HT1080 (cell line): Measurements from ENCODE around the gene TP73. TPM values are rescaled to one million over a fixed set of nuclear protein-coding genes. Genes with fewer than 3 reads are reported as not detected.

Experiments used
- DNase-seq: peaks from one replicate; pipeline ENCODE4 v3.0.0-alpha.2; 2015; ENCODE audit warnings: low read depth
- total RNA-seq: library from RNA; depleted of rRNA; stranded (reverse); fragments of >200 nt; shearing (Covaris generic); gene quantifications from 2 replicates; pipeline ENCODE4 v1.2.3, GENCODE V29; 2014

Gene TP73
- total RNA-seq, 1 experiment from 2014 or later: not detected

GRCh38 chr1:3685222-3685621 lies 32.9 kb downstream of the TP73 start:
- DNase-seq: no peak

GRCh38 chr1:3685906-3686305 lies 33.6 kb downstream of the TP73 start:
- no peak for DNase-seq

GRCh38 chr1:3687504-3687903 lies 35.2 kb downstream of the TP73 start:
- no peak for DNase-seq

- DNase-seq: peak; percentile 54
These were observed 36.2 kb downstream of the TP73 start for GRCh38 chr1:3688356-3689137.

DNA sequence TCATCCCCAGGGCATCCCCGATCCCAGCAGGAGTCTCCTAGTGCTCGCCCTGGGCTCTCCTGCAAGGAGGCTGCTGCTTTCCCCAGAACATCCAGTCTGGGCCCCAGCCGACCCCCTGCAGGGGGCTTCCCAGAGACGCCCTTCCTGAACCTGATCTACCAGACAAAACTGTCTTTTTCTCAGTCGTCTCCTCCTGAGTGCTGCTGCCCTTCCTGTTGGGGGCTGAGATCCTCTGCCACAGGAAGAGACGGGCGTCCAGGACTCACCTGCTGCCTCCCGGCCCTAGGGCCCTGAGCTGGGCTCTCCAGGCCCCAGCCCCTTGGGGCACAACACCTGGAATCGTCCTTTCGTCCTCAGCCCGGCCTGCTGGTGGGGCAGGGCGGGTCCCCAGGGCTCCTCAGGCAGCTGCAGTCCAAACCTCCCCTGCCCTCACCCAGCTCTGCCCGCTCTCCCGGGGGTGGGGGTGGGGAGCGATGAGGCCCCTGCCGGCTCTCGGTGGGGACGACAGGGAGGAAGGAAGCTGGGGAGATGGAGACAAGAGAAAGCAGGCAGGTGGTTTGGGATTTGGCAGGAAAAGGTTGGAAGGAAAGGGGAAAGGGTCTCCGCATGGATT lies 36.9 kb downstream of the TP73 start:
- DNase-seq: no peak

DNA sequence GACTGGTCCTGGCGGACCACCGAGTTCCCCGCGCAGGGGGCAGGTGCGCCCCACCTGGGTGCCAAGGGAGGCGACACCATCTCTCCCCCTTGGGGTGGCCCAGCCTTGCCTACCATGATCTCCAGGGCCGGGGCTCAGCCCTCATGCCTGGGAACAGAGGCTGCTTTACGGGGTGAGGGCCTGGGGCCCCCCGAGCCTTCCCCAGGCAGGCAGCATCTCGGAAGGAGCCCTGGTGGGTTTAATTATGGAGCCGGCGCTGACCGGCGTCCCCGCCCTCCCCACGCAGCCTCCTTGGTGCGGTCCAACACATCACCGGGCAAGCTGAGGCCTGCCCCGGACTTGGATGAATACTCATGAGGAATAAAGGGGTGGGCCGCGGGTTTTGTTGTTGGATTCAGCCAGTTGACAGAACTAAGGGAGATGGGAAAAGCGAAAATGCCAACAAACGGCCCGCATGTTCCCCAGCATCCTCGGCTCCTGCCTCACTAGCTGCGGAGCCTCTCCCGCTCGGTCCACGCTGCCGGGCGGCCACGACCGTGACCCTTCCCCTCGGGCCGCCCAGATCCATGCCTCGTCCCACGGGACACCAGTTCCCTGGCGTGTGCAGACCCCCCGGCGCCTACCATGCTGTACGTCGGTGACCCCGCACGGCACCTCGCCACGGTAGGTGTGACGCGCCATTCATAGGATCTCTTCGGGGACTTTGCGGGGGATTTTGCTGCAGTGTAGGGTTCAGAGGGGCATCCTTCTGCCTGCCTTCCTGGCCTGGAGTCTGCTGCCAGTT lies 38.2 kb downstream of the TP73 start:
- no peak for DNase-seq

DNA sequence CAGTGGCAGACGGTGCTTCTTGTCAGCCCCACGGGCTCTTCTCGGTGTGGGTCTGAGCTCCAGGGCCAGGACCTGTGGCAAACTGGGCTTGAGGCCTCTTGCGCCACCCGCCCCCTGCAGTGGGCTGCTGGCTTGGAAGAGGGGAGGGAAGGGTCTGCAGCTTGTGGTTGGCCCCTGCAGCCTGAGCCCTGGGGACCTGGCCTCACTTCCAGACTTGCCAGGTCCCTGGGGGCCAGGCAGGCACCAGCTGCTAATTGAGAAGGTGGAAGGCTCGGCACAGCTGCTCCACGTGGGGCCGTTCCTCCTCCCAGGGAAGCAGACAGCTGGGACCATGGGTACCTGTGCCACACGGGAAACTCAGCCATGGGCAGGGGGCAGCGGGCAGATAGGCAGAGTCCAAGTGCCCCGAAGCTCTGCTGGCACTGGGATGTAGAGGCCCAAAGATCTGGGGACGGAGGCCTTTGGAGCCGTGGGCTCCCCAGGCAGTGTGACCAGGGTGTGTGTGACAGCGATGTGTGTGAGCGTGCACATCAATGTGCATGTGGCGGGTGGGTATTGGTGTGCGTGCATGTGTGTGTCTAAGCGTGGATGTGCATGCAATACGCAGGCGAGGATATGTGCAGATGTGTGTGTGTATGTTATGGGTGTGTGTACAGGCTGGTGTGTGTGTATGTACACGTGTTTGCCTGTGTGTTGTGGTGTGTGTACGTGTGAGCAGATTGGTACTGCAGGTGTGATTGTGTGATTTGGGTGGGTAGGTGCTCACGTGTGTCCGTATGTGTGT lies 39.3 kb downstream of the TP73 start:
- DNase-seq: no peak

- no peak for DNase-seq
These were observed 40.3 kb downstream of the TP73 start for GRCh38 chr1:3692598-3692997.

DNA sequence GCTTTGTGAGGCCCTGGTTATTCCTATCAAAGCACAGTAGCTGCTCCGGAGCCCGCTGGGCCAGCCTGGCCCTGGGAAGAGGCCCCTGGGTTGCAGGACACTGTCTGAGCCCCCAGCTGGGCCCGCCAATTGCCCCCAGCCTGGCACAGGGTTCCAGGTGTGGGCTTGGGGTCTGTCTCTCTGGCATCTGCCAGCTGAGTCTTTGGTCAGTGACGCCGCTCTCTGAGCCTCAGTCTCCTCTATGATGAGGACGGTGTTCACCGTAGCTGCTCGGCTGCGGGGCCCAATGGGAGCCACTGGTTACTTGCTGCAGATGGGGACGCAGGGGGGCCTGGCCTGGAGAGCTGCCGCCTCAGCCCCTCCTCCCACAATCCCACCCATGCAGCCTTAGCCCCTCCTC lies 41.0 kb downstream of the TP73 start:
- no peak for DNase-seq

DNA sequence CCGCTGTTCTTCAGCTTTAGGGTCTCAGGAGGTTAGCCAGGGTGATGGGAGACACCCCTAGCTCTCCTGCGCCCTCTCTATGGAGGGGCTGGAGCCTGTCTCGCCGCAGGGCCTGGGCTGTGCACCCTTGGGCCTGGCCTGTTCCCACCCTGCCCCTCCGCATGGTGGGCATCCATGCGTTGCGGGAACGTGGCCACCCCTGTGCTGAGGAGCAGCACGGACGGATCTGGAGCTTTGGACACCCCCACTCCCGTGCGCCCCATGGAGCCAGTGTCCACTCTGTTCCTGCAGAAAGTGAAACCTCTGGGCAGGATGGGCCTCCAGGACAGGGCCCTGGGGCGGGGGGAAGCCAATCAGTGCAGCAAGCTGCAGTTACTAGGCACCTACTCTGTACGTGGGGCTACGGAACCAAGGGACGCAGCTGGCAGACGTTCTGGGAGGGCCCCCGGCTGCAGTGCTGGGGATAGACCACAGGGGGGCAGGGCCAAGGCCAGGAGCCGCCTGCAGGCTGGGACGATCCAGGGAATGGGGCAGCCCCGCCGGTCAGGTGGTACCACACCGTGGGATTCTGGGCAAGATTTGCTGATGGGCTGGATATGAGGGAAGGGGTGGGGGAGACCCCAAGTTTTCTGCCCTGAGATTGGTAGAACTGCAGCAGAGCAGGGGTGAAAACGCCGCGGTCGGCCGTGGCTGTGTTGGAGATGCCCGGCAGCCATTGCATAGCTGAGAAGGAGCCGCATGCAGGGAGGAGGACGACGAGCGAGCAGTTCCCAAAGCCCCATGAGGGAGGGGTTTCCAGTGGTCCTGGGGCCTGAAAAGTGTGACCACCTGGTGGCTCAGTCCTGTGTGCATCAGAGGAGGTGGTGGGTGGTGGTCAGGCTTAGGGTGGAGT lies 43.3 kb downstream of the TP73 start:
- DNase-seq: peak; percentile 49

- DNase-seq: no peak
These were observed 44.4 kb downstream of the TP73 start for GRCh38 chr1:3696689-3697088.

DNA sequence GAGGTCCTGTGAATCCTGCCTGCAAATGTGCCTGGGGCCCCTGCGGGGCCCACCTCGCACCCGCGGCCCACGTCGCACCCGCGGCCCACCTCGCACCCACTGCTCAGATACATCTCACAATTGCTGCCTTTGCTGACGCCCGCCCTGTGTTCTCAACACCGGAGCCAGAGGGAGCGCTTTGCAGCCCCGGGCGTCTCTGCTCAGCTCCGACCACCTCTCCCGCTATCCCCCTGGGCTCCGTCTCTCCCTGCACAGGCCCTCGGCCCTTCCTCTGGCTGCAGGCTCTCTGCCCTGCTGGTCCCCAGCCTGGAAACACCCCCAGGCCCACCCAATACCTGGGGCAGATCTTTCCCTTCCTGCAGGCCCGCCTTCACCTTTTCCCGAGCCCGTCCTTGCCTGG lies 44.8 kb downstream of the TP73 start:
- no peak for DNase-seq

DNA sequence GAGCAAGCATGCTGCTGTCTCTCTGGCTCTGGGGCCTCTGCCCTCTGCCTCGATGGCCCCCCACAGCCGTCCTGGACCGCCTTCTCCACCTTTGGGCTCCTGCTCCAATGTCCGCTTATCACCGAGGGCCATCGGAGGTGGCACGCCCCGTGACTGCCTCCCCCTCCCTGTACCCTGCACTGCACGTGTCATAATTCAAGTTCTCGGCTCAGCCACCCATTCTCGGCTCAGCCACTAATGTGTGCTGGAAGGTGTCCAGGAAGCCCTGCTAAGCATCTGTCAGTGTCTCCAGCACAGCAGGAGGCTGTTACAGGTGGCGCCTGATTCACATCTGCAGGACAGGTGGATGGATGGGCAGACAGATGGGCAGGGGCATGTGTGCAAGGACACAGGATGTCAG lies 45.5 kb downstream of the TP73 start:
- no peak for DNase-seq

GRCh38 chr1:3698660-3699408 lies 46.5 kb downstream of the TP73 start:
- no peak for DNase-seq

DNA sequence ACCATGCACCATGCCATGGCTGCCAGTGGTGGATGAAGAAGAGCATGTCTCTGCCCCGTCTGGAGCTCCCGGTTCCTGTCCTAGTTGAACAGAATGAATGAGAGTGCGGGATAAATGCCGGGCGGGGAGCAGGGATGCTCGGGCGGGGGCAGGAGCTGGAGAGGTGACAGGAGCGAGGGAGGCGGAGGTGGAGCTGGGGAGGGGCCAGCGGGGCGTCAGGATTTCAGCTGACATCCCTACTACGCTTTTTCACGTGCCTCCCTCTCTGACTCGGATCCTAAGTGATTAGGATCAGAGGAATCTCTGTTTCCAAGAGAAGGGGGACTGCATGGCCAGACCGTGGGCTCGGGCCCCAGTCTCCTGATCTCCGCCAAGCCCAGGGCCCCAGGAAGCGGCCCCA lies 47.3 kb downstream of the TP73 start:
- DNase-seq: no peak

DNA sequence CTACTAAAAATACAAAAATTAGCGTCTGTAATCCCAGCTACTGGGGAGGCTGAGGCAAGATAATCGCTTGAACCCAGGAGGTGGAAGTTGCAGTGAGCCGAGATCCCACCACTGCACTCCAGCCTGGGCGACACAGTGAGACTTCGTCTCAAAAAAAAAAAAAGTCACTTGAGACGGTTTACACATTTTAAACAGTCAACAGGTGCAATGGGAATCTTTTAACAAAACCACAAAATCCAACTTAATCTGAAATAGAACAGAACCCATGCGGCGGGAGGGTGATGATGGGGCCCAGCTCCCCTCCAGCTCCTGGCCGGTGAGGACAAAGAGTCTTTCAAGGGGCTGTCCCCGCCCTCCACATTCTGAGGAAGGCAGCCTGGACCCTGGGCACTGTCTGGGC lies 48.3 kb downstream of the TP73 start:
- no peak for DNase-seq

- DNase-seq: no peak
These were observed 50.2 kb downstream of the TP73 start for GRCh38 chr1:3702528-3702927.

GRCh38 chr1:3702990-3703728 lies 50.8 kb downstream of the TP73 start:
- no peak for DNase-seq

GRCh38 chr1:3703786-3704371 lies 51.6 kb downstream of the TP73 start:
- DNase-seq: no peak
